HG03097 (cell line): ENCODE results near the gene TNFAIP1.
"Not testable (repeated sequence)": the region's sequence is repeated elsewhere in the genome, so short reads cannot be mapped to it uniquely, and the experiment has no call there.

ENCODE experiments used
- ATAC-seq: cut with Tn5 transposase; IDR thresholded peaks from one replicate; pipeline ENCODE4 v1.9.1; 2021; ENCODE audit not compliant: unreplicated experiment, low FRiP score

TNFAIP1 gene

GRCh38 chr17:28324267-28324745, 11.3 kb upstream of the TNFAIP1 start:
- no peak for ATAC-seq

GRCh38 chr17:28324781-28325180, 10.8 kb upstream of the TNFAIP1 start:
- no peak for ATAC-seq

- no peak for ATAC-seq
Measured at GRCh38 chr17:28325211-28325610, 10.3 kb upstream of the TNFAIP1 start.

GRCh38 chr17:28326114-28326513, 9.4 kb upstream of the TNFAIP1 start:
- ATAC-seq = no peak

- ATAC-seq = no peak
Measured at GRCh38 chr17:28327031-28327607, 8.4 kb upstream of the TNFAIP1 start.

- no peak for ATAC-seq
Measured at GRCh38 chr17:28327709-28328108, 7.9 kb upstream of the TNFAIP1 start.

- ATAC-seq = no peak
Measured at GRCh38 chr17:28328325-28328724, 7.2 kb upstream of the TNFAIP1 start.

- ATAC-seq = no peak
Measured at GRCh38 chr17:28330671-28331070, 4.9 kb upstream of the TNFAIP1 start.

GRCh38 chr17:28331891-28332420, 3.6 kb upstream of the TNFAIP1 start:
- no peak for ATAC-seq

- ATAC-seq = no peak
Measured at GRCh38 chr17:28333083-28333746, 2.3 kb upstream of the TNFAIP1 start.

- ATAC-seq = no peak
Measured at GRCh38 chr17:28334171-28334570, 1.4 kb upstream of the TNFAIP1 start.

GRCh38 chr17:28334666-28335200, 828 bp upstream of the TNFAIP1 start:
- no peak for ATAC-seq

- no peak for ATAC-seq
Measured at GRCh38 chr17:28335959-28336871, 654 bp downstream of the TNFAIP1 start.

GRCh38 chr17:28338056-28338768, 2.7 kb downstream of the TNFAIP1 start:
- no peak for ATAC-seq

- ATAC-seq = not testable (repeated sequence)
Measured at GRCh38 chr17:28338769-28339212, 3.2 kb downstream of the TNFAIP1 start.

- ATAC-seq = no peak
Measured at GRCh38 chr17:28339431-28339830, 3.9 kb downstream of the TNFAIP1 start.

GRCh38 chr17:28340374-28340773, 4.8 kb downstream of the TNFAIP1 start:
- ATAC-seq = no peak

GRCh38 chr17:28341516-28341915, 6.0 kb downstream of the TNFAIP1 start:
- ATAC-seq = no peak

GRCh38 chr17:28342313-28342712, 6.8 kb downstream of the TNFAIP1 start:
- ATAC-seq = no peak

GRCh38 chr17:28343491-28343932, 8.0 kb downstream of the TNFAIP1 start:
- ATAC-seq = no peak
